ENCODE results near the gene INO80.

Gene INO80

GRCh38 chr15:40932649-40933516 lies 183.2 kb downstream of the INO80 start:
- H3K27ac ChIP-seq = no peak overlapping the region
- TF ChIP-seq CTCF (conservative IDR thresholded peaks at IDR 0.05) = no peak

- no peak overlapping the region for H3K27ac ChIP-seq
- no peak for TF ChIP-seq CTCF (conservative IDR thresholded peaks at IDR 0.05)
Observed at GRCh38 chr15:40932156-40932555, 183.9 kb downstream of the INO80 start.

GRCh38 chr15:40931300-40932142 lies 184.6 kb downstream of the INO80 start:
- no peak for TF ChIP-seq CTCF (conservative IDR thresholded peaks at IDR 0.05)
- no peak overlapping the region; the same call in 1 of the 2 replicates for H3K27ac ChIP-seq

GRCh38 chr15:40930430-40931299 lies 185.4 kb downstream of the INO80 start:
- peak overlapping the region; percentile 53; the same call in 1 of the 2 replicates for H3K27ac ChIP-seq
- peak; percentile 84 for TF ChIP-seq CTCF (conservative IDR thresholded peaks at IDR 0.05)

GRCh38 chr15:40929660-40930429 lies 186.2 kb downstream of the INO80 start:
- peak overlapping the region; percentile 53 for H3K27ac ChIP-seq
- TF ChIP-seq CTCF (conservative IDR thresholded peaks at IDR 0.05) = no peak
